ENCODE data around the gene ZEB2. TPM values are rescaled to one million over a fixed set of nuclear protein-coding genes. Genes with fewer than 3 reads are reported as not detected.

The ZEB2 gene
- total RNA-seq, 4 donors from 2014 or later, result 187 to 346 (median 266) TPM

DNA sequence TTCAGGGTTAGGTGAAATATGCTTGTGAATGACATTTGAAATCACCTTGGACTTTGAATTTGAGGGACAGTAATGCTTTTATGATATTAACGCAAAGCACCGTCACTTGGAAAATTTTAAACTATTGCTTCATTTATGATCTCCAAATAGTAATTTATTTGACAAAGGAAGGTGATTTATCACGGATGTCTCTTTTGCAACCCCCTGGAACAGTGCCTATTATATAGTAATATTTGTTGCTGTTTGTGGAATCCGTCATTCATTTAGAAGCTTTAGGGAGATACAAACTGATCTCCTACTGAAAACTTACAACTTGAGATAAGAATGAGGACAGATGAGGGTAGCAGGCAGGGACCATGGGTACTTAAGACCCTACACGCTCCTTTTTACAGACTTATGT, 10.7 kb upstream of the ZEB2 start:
- TF ChIP-seq CTCF (IDR thresholded peaks at IDR 0.05; ENCODE audit: low read depth), result no peak

DNA sequence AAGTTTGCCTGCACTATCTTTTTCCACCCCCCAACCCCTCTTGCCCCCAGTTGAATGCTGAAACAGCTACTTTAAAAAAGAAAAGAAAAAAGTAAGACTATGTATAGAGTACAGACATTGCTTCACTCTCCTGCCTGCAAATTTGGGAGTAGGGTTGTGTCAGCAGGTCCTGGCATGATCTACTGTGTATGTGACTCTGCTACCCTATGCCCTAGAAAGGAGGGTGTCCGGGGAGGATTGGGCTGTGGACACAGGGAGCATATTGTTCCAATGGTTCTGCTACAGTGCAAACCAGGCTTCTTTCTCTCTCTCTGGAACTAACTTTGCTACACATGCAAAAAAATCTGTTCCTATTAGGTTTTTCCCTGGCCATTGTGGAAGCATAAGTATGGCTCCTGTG, 9.9 kb upstream of the ZEB2 start:
- no peak for TF ChIP-seq CTCF (IDR thresholded peaks at IDR 0.05; ENCODE audit: low read depth)

DNA sequence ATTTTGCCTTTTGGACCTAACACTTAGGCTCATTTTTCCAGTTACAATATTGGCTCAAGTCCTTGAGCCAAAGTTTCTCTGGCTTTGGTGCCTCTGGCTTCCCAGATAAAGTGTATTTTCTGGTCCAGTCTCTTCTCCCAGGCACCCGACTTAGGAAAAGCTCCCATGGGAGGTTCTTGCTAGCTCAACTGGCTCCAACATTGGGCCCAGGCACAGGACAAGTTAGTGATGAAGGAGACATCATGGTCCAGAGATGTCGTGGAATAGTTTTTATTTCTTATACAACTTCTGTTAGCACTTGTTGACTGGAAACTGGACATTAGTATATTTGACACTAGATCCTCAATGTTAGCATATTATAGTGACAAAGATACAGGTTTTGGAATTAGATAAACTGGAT, 8.2 kb upstream of the ZEB2 start:
- TF ChIP-seq CTCF (IDR thresholded peaks at IDR 0.05; ENCODE audit: low read depth), result no peak

GRCh38 chr2:144526831-144527230, 6.9 kb upstream of the ZEB2 start:
- TF ChIP-seq CTCF (IDR thresholded peaks at IDR 0.05; ENCODE audit: low read depth), result no peak

DNA sequence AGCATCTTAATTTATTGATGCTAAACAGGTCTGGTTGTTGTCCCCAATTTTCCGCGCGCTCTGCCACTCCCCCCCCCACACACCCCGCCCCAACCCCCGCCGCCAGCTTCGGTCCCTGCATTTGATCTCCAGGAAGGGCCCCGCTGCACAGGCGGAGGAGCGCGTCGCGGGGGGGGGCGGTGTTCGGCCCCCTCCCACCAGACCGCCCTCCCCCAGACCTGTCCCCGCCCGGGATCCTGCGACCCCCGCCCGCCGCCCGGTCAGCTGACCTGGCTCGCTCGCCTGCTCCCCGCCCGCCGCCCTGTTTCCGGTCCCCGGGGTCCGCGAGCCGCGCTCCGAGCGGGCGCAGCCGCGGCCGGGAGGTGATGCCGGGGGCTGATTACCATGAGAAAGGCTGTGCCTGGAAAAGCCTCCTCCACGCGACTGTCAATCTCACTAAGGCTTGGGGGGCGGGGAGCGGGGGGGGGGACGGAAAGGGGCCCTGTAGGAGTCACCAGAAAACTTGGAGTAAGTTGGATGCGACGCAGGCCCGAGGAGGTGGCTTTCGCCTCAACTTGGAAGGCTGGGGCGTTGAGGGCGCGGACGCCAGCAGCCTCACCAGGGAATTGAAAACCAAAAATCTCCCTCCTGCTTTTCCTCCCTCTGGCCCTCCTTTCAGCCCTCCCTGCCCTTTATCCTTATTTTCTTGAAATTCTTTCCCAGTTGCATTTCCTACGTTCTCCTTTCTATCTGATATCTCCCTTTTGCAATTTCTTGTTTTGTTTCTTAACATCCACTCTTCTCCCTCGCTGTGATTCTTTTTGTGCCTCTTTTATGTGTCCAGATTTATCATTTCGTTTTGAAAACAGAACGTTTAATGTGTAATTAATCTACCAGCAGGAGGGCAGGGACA, 4.4 kb upstream of the ZEB2 start:
- no peak for TF ChIP-seq CTCF (IDR thresholded peaks at IDR 0.05; ENCODE audit: low read depth)

DNA sequence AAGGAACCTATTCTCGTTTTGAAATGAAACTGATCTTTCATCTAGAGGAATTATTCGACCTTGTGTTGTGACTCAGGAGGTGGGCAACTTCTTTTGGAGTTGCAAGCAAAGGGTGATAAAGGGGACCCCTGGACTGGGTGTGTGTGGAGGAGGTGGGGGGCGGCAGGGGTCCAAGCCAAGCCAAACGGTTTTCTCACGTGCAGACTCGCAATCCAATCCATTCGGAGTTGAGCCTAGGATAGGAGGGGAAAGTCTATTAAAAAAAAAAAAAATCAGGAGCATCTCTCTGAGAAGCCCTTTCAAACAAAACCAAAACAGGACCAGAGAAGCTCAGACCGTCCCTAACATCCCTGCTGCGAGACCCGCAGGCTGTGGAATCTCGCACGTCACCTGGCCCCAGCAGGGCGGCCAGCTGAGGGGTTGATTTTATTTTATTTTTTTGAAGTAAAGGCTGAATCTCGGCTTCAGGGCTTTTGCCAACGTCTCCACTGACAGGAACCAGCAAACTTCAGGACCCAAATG, 3.7 kb upstream of the ZEB2 start:
- TF ChIP-seq CTCF (IDR thresholded peaks at IDR 0.05; ENCODE audit: low read depth), result no peak

- no peak for TF ChIP-seq CTCF (IDR thresholded peaks at IDR 0.05; ENCODE audit: low read depth)
These were observed 3.1 kb upstream of the ZEB2 start for GRCh38 chr2:144522897-144523595.

Measured in subcutaneous adipose tissue (tissue), 4 donors.